ENCODE results near the gene ETS1.

ETS1 gene

DNA sequence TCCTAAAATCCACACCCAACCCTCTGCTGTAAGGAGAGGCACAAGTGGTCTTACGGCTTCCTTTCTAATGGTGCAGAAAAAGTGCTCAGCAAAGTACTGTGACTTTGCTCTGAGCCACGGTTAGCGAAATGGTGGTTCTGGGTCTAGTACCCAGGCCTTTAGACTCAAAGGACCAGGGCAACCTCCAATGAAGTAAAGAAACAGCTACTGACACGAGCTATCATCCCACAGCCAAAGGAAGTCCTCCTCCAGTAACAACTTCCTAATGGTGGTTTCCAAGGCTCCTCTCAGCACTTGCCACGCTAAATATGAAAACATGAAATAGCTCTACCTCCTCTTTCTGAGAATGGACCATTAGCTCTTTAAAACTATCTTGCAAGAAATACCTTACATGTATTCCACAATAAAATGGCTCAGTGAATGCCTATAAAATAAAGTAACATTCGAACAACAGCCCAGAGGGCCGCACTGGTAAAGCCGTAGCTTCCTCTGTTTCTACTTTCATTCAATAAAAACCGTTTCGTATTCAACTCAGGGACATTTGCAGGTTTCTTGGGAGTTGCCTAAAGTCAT, 122.4 kb downstream of the ETS1 start:
- no peak for DNase-seq
- no peak for TF ChIP-seq CTCF (IDR thresholded peaks at IDR 0.05; ENCODE audit: low read depth, low read length)
- peaks cover 5% of the 10 kb centered on the region; the same call in 1 of the 2 replicates for H3K36me3 ChIP-seq

DNA sequence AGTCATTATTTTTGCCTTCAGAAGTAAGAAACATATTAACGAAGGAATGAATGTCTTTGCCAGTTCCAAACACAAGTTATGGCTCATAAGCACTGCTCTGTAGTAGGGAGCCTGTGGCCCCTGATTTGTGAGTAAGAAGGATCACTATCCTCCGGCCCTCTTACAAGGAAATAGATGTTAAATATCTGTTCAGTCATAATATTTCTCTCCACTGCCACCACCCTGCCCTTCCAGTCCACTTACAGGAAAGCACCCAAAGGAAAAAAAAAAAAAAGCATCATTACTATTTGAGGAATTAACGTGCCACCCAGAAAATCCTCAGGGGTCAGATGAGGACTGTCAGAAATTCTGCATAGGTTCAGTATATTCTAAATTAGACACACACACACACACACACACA, 123.4 kb downstream of the ETS1 start:
- Histone ChIP-seq H3K9me3 (ENCODE audit: severe bottlenecking) (no peaks in the 10 kb centered on the region), H3K36me3 (peaks cover 5% of the 10 kb centered on the region; the same call in 1 of the 2 replicates), H3K4me3 (ENCODE audit: low read depth, low read length) (no peak overlapping the region), H3K27ac (no peak overlapping the region), H3K27me3 (ENCODE audit: insufficient read depth, low read depth, severe bottlenecking) (no peaks in the 10 kb centered on the region)
- DNase-seq: no peak
- TF ChIP-seq CTCF (IDR thresholded peaks at IDR 0.05; ENCODE audit: low read depth, low read length): no peak

More for the DNA sequence above, 122.4 kb downstream of the ETS1 start:
- no peaks in the 10 kb centered on the region for H3K9me3 ChIP-seq (ENCODE audit: severe bottlenecking)
- H3K27ac ChIP-seq: no peak overlapping the region
- H3K4me3 ChIP-seq (ENCODE audit: low read depth, low read length): no peak overlapping the region
- no peaks in the 10 kb centered on the region for H3K27me3 ChIP-seq (ENCODE audit: insufficient read depth, low read depth, severe bottlenecking)

- TF ChIP-seq CTCF (IDR thresholded peaks at IDR 0.05; ENCODE audit: low read depth, low read length): no peak
- Histone ChIP-seq H3K27me3 (ENCODE audit: insufficient read depth, low read depth, severe bottlenecking) (no peaks in the 10 kb centered on the region), H3K27ac (no peak overlapping the region), H3K36me3 (peaks cover 5% of the 10 kb centered on the region), H3K9me3 (ENCODE audit: severe bottlenecking) (no peaks in the 10 kb centered on the region), H3K4me3 (ENCODE audit: low read depth, low read length) (no peak overlapping the region)
- DNase-seq: peak; percentile 14
Observed at GRCh38 chr11:128463371-128463829, 124.0 kb downstream of the ETS1 start.

DNA sequence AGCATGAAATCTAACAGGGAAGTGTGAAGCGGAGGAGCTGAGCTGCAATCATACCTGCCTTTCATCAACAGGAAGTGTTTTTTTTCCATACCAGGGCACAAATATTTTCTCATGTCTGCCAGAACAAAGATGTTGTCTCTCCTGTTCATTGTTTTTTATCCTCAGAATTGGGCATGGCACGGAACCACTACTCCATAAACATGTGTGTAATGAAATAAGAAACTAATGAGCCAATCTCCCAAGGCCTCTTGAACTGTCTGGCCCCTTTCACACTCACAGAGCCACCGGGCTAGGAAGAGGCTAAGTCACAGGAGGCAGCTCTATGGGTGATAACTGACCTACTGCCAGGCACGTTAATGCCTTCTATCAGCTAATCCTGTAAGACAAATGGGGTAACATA, 124.4 kb downstream of the ETS1 start:
- no peak overlapping the region for H3K27ac ChIP-seq
- no peaks in the 10 kb centered on the region for H3K27me3 ChIP-seq (ENCODE audit: insufficient read depth, low read depth, severe bottlenecking)
- H3K4me3 ChIP-seq (ENCODE audit: low read depth, low read length): no peak overlapping the region
- no peak for DNase-seq
- peaks cover 5% of the 10 kb centered on the region for H3K36me3 ChIP-seq
- no peak for TF ChIP-seq CTCF (IDR thresholded peaks at IDR 0.05; ENCODE audit: low read depth, low read length)
- H3K9me3 ChIP-seq (ENCODE audit: severe bottlenecking): no peaks in the 10 kb centered on the region

- no peak overlapping the region for H3K4me3 ChIP-seq (ENCODE audit: low read depth, low read length)
- peaks cover 5% of the 10 kb centered on the region for H3K36me3 ChIP-seq
- no peaks in the 10 kb centered on the region for H3K9me3 ChIP-seq (ENCODE audit: severe bottlenecking)
- TF ChIP-seq CTCF (IDR thresholded peaks at IDR 0.05; ENCODE audit: low read depth, low read length): no peak
- no peaks in the 10 kb centered on the region for H3K27me3 ChIP-seq (ENCODE audit: insufficient read depth, low read depth, severe bottlenecking)
- DNase-seq: no peak
- H3K27ac ChIP-seq: no peak overlapping the region
Observed at GRCh38 chr11:128462189-128462588, 125.2 kb downstream of the ETS1 start.

GRCh38 chr11:128458321-128458720, 129.0 kb downstream of the ETS1 start:
- Histone ChIP-seq H3K4me3 (ENCODE audit: low read depth, low read length) (no peak overlapping the region), H3K36me3 (peaks cover 5% of the 10 kb centered on the region), H3K27ac (no peak overlapping the region), H3K27me3 (ENCODE audit: insufficient read depth, low read depth, severe bottlenecking) (no peaks in the 10 kb centered on the region), H3K9me3 (ENCODE audit: severe bottlenecking) (no peaks in the 10 kb centered on the region)
- no peak for TF ChIP-seq CTCF (IDR thresholded peaks at IDR 0.05; ENCODE audit: low read depth, low read length)
- DNase-seq: no peak

Measured in WERI-Rb-1 (cell line).